Activated CD8-positive, alpha-beta T cell treated with anti-CD3 and anti-CD28 coated beads for 36 hours (primary cell): ENCODE data around the gene PLA2G4F. TPM values are rescaled to one million over a fixed set of nuclear protein-coding genes. Genes with fewer than 3 reads are reported as not detected.
A peak's percentile ranks its signal among the peaks of the same experiment; 100 is the strongest.

Experiments used
- ATAC-seq: fragments of 200-7000 bp; cut with Tn5 transposase; one replicate; pipeline ENCODE4 v1.10.0; 2021; ENCODE audit warnings: mild to moderate bottlenecking, moderate library complexity
- CTCF ChIA-PET: fragments of 350-600 bp; sonication (Branson Sonifier 250); formaldehyde crosslinking; loops from one replicate; lab custom pipeline; 2021; ENCODE audit warnings: antibody characterized with exemption; lab: Charles Lee
- POLR2A ChIA-PET: fragments of 350-600 bp; sonication (Branson Sonifier 250); formaldehyde crosslinking; loops from one replicate; lab custom pipeline; 2021; ENCODE audit warnings: antibody characterized with exemption; lab: Charles Lee
- DNase-seq: peaks from one replicate; pipeline ENCODE4 v3.0.0-alpha.2; 2020
- H3K27ac Mint-ChIP-seq: one replicate; pipeline ENCODE4 v1.8.0; 2021; ENCODE audit warnings: mild to moderate bottlenecking, mixed read lengths
- H3K27me3 Mint-ChIP-seq: one replicate; pipeline ENCODE4 v1.8.0; 2021; ENCODE audit warnings: mixed read lengths
- H3K36me3 Mint-ChIP-seq: one replicate; pipeline ENCODE4 v1.8.0; 2021; ENCODE audit warnings: low read depth, mixed read lengths
- H3K4me1 Mint-ChIP-seq: one replicate; pipeline ENCODE4 v1.8.0; 2021; ENCODE audit warnings: low read depth, mixed read lengths
- H3K4me3 Mint-ChIP-seq: one replicate; pipeline ENCODE4 v1.8.0; 2021; ENCODE audit warnings: mild to moderate bottlenecking, moderate library complexity, mixed read lengths
- H3K9me3 Mint-ChIP-seq: one replicate; pipeline ENCODE4 v1.8.0; 2021; ENCODE audit warnings: mixed read lengths
- CTCF ChIP-seq: fragments of 200-600 bp; IDR thresholded peaks from one replicate; pipeline ENCODE4 v1.8.0; 2022; ENCODE audit warnings: antibody characterized with exemption, mild to moderate bottlenecking
- intact Hi-C: fragments of 100-400 bp; cut with micrococcal nuclease; formaldehyde crosslinking; loops from one replicate; pipeline ENCODE4 v1.10.0; 2022
- total RNA-seq, 2 experiments: library from RNA; stranded (reverse); gene quantifications; one replicate each; pipeline ENCODE4 v1.2.3, GENCODE V29; 2021

Gene PLA2G4F
- total RNA-seq, 2 experiments from 2014 or later = not detected

- CTCF ChIA-PET = interaction anchor here (0.9 to 2.9 kb wide), 9 partner anchors 9 to 166 kb away, joined by 3 to 15 read pairs (median 4); partner anchors contain the start of genes EHD4 and PLA2G4D
- Mint-ChIP-seq H3K27me3 (peaks cover 2% of the 10 kb centered on the region), H3K9me3 (no peaks in the 10 kb centered on the region), H3K4me1 (no peaks in the 10 kb centered on the region), H3K27ac (no peak overlapping the region), H3K36me3 (no peaks in the 10 kb centered on the region), H3K4me3 (no peak overlapping the region)
- no peak for DNase-seq
- intact Hi-C loops = loop anchor here (10.0 kb wide), 2 partner anchors 74 to 144 kb away; no protein-coding TSS in a partner anchor
- no peak for TF ChIP-seq CTCF
- POLR2A ChIA-PET = interaction anchor here (1.1 kb wide), 1 partner anchor 26 kb away, joined by 3 read pairs; no protein-coding TSS in a partner anchor
- ATAC-seq = no peak
These were observed 17.5 kb downstream of the PLA2G4F start for GRCh38 chr15:42138968-42139386.

- no peak overlapping the region for H3K4me3 Mint-ChIP-seq
- CTCF ChIA-PET = interaction anchor here (0.6 to 2.9 kb wide), 15 partner anchors 8 to 262 kb away, joined by 3 to 15 read pairs (median 4); partner anchors contain the start of genes EHD4 and PLA2G4D
- no peaks in the 10 kb centered on the region for H3K36me3 Mint-ChIP-seq
- peaks cover 2% of the 10 kb centered on the region for H3K27me3 Mint-ChIP-seq
- no peaks in the 10 kb centered on the region for H3K9me3 Mint-ChIP-seq
- ATAC-seq (no peak), DNase-seq (no peak)
- no peak overlapping the region for H3K27ac Mint-ChIP-seq
- H3K4me1 Mint-ChIP-seq = no peaks in the 10 kb centered on the region
- TF ChIP-seq CTCF = no peak
- POLR2A ChIA-PET = interaction anchor here (1.1 kb wide), 1 partner anchor 25 kb away, joined by 3 read pairs; no protein-coding TSS in a partner anchor
- intact Hi-C loops = loop anchor here (10.0 kb wide), 2 partner anchors 74 to 144 kb away; no protein-coding TSS in a partner anchor
These were observed 18.0 kb downstream of the PLA2G4F start for GRCh38 chr15:42138411-42138810.

- no peaks in the 10 kb centered on the region for H3K4me1 Mint-ChIP-seq
- ATAC-seq = no peak
- intact Hi-C loops = loop anchor here (10.0 kb wide), 2 partner anchors 73 to 143 kb away; no protein-coding TSS in a partner anchor
These were observed 18.8 kb downstream of the PLA2G4F start for GRCh38 chr15:42137461-42138261.

GRCh38 chr15:42136513-42136912 is 19.9 kb downstream of the PLA2G4F start:
- no peaks in the 10 kb centered on the region for H3K36me3 Mint-ChIP-seq
- no peak overlapping the region for H3K4me3 Mint-ChIP-seq
- DNase-seq (no peak), ATAC-seq (no peak)
- intact Hi-C loops = loop anchor here (10.0 kb wide), 2 partner anchors 72 to 142 kb away; no protein-coding TSS in a partner anchor
- H3K4me1 Mint-ChIP-seq = no peaks in the 10 kb centered on the region
- ChIA-PET POLR2A (no interaction called here), CTCF (interaction anchor here (0.6 kb wide), 1 partner anchor 249 kb away, joined by 3 read pairs; no protein-coding TSS in a partner anchor)
- no peaks in the 10 kb centered on the region for H3K9me3 Mint-ChIP-seq
- no peak for TF ChIP-seq CTCF
- H3K27me3 Mint-ChIP-seq = no peaks in the 10 kb centered on the region
- H3K27ac Mint-ChIP-seq = no peak overlapping the region

More at GRCh38 chr15:42137461-42138261, 18.8 kb downstream of the PLA2G4F start:
- no peaks in the 10 kb centered on the region for H3K36me3 Mint-ChIP-seq
- no peak overlapping the region for H3K4me3 Mint-ChIP-seq
- H3K27ac Mint-ChIP-seq = no peak overlapping the region
- CTCF ChIA-PET = interaction anchor here (0.6 to 2.9 kb wide), 22 partner anchors 11 to 263 kb away, joined by 3 to 15 read pairs (median 4); partner anchors contain the start of genes EHD4 and PLA2G4D
- peak; percentile 73 for TF ChIP-seq CTCF
- H3K27me3 Mint-ChIP-seq = no peaks in the 10 kb centered on the region
- POLR2A ChIA-PET = no interaction called here
- DNase-seq = peak; percentile 41
- H3K9me3 Mint-ChIP-seq = no peaks in the 10 kb centered on the region
